Ovary (tissue), 3 donors: Measurements from ENCODE around the gene ST3GAL3.

ENCODE experiments used
- EP300 ChIP-seq: sonication (generic); formaldehyde crosslinking; IDR thresholded peaks from one replicate; pipeline ENCODE4 v1.6.1; 2017; ENCODE audit warnings: antibody characterized with exemption
- POLR2A ChIP-seq: fragments of 450-650 bp; IDR thresholded peaks from one replicate; pipeline ENCODE4 v1.6.1; 2017; ENCODE audit warnings: antibody characterized with exemption, mild to moderate bottlenecking, moderate library complexity
- TF ChIP-seq, protein P1 (sequence below), 3 donors: fragments of 450-650 bp in 2 of 3; fragments of 200-600 bp in 1 of 3; IDR thresholded peaks; one replicate each; pipeline versions ENCODE4 v1.5.1 to v1.8.0; 2016 to 2022; ENCODE audit warnings: antibody characterized with exemption in 3 of 3, mild to moderate bottlenecking in 1 of 3
- donor health status: DM: no; HTN: no; CAD: no.

DNA sequence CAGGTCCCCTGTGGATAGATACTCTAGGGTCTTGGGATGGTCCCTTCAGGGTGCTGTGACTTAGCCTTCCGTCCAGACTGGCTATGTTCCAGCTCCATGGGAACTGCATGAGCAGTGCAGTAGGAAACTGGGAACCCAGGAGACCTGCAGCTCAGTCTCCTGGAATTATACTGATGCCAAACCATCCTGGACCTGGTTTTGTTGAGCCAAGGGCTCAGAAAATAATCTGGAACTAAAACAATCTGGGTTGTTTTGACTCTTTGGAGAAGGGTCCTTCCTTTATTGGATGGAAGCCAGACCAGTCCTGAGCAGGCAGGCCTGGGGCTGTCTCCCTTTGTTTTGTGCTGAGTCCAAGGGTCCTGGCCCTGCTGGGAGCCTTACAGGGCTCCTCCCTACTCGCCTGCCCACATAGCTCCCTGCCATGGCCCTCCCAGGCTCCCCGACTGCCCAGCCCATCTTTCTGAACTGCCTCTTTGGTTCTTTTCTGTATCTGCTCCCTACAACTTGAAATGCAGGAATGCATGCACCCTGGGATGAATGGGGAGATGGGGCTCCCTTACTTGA is 240.6 kb downstream of the ST3GAL3 start:
- TF ChIP-seq, protein P1, sequence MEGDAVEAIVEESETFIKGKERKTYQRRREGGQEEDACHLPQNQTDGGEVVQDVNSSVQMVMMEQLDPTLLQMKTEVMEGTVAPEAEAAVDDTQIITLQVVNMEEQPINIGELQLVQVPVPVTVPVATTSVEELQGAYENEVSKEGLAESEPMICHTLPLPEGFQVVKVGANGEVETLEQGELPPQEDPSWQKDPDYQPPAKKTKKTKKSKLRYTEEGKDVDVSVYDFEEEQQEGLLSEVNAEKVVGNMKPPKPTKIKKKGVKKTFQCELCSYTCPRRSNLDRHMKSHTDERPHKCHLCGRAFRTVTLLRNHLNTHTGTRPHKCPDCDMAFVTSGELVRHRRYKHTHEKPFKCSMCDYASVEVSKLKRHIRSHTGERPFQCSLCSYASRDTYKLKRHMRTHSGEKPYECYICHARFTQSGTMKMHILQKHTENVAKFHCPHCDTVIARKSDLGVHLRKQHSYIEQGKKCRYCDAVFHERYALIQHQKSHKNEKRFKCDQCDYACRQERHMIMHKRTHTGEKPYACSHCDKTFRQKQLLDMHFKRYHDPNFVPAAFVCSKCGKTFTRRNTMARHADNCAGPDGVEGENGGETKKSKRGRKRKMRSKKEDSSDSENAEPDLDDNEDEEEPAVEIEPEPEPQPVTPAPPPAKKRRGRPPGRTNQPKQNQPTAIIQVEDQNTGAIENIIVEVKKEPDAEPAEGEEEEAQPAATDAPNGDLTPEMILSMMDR (IDR thresholded peaks at IDR 0.05): no peak
- TF ChIP-seq POLR2A (no peak), EP300 (no peak)
